WI38 (cell line): Measurements from ENCODE around the gene DPP4.

Source experiments
- H3K4me3 ChIP-seq: 2 replicates; pipeline ENCODE4 v1.5.1; 2011; ENCODE audit warnings: low read depth, mild to moderate bottlenecking, control low read depth, low read length
- TF ChIP-seq, protein P1 (sequence below): IDR thresholded peaks from 2 replicates; pipeline ENCODE4 v1.5.1; 2012; ENCODE audit warnings: low read depth, mild to moderate bottlenecking, control low read depth, low read length

The DPP4 gene

GRCh38 chr2:162067596-162067995 is 6.4 kb downstream of the DPP4 start:
- TF ChIP-seq, protein P1, sequence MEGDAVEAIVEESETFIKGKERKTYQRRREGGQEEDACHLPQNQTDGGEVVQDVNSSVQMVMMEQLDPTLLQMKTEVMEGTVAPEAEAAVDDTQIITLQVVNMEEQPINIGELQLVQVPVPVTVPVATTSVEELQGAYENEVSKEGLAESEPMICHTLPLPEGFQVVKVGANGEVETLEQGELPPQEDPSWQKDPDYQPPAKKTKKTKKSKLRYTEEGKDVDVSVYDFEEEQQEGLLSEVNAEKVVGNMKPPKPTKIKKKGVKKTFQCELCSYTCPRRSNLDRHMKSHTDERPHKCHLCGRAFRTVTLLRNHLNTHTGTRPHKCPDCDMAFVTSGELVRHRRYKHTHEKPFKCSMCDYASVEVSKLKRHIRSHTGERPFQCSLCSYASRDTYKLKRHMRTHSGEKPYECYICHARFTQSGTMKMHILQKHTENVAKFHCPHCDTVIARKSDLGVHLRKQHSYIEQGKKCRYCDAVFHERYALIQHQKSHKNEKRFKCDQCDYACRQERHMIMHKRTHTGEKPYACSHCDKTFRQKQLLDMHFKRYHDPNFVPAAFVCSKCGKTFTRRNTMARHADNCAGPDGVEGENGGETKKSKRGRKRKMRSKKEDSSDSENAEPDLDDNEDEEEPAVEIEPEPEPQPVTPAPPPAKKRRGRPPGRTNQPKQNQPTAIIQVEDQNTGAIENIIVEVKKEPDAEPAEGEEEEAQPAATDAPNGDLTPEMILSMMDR = no peak
- no peak overlapping the region for H3K4me3 ChIP-seq

GRCh38 chr2:162065767-162066166 is 8.2 kb downstream of the DPP4 start:
- TF ChIP-seq, protein P1 = no peak
- H3K4me3 ChIP-seq = no peak overlapping the region

- TF ChIP-seq, protein P1 = no peak
- no peak overlapping the region for H3K4me3 ChIP-seq
These were observed 10.1 kb downstream of the DPP4 start for GRCh38 chr2:162063899-162064298.

- H3K4me3 ChIP-seq = no peak overlapping the region
- TF ChIP-seq, protein P1 = no peak
These were observed 10.7 kb downstream of the DPP4 start for GRCh38 chr2:162063281-162063680.

GRCh38 chr2:162062559-162062958 is 11.5 kb downstream of the DPP4 start:
- TF ChIP-seq, protein P1 = no peak
- H3K4me3 ChIP-seq = no peak overlapping the region

GRCh38 chr2:162061021-162061420 is 13.0 kb downstream of the DPP4 start:
- TF ChIP-seq, protein P1 = no peak
- H3K4me3 ChIP-seq = no peak overlapping the region

DNA sequence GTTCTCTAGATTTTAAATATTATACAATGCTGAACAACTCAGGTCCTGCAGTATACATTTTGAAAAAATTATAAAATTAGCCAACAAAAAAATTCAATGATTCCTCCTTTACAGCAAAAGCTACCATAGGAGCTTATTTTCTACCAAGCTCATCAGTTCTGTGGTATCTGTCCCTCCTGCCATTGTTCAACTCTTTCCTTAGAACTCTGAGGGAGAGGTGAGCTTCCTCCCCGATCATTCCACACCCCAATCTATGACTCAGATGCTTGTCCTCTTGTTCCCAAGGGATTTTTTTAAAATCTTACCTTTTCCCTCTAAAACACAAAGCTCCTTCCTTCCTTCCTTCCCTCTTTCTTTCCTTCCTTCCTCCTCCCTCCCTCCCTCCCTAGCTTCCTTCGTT is 13.5 kb downstream of the DPP4 start:
- no peak overlapping the region for H3K4me3 ChIP-seq
- TF ChIP-seq, protein P1 = no peak
